ENCODE results near the gene SEC11A.
A peak's percentile ranks its signal among the peaks of the same experiment; 100 is the strongest.

The SEC11A gene

DNA sequence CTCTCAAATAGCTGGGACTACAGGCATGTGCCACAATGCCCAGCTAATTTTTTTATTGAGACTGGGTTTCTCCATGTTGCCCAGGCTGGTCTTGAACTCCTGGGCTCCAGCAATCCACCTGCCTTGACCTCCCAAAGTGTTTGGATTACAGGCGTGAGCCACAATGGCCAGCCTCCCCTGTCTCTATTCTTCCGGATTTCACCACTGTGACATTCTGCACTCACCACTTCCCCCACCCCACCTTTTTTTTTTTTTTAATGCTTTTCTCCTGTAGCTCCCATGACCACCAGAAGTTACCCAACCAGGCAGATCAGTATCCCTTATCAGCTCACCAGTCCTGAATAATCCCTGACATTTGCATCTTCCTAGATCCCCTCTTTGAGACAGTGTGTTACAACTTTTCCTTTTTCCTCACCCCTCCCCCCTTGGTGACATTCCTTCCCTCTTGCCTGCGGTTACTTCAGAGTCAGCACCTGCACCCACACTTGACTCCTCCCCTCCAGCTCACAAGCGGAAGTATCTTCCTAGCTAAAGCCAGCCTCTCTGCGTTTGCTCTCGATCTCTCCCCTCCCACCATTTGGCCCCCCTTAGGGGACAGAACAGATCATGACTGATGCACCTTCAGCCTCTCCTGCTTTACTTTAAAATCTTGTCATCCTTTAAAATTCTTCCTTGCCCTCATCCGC lies 19.0 kb upstream of the SEC11A start:
- no peak overlapping the region for H3K27ac ChIP-seq
- TF ChIP-seq, protein P1, sequence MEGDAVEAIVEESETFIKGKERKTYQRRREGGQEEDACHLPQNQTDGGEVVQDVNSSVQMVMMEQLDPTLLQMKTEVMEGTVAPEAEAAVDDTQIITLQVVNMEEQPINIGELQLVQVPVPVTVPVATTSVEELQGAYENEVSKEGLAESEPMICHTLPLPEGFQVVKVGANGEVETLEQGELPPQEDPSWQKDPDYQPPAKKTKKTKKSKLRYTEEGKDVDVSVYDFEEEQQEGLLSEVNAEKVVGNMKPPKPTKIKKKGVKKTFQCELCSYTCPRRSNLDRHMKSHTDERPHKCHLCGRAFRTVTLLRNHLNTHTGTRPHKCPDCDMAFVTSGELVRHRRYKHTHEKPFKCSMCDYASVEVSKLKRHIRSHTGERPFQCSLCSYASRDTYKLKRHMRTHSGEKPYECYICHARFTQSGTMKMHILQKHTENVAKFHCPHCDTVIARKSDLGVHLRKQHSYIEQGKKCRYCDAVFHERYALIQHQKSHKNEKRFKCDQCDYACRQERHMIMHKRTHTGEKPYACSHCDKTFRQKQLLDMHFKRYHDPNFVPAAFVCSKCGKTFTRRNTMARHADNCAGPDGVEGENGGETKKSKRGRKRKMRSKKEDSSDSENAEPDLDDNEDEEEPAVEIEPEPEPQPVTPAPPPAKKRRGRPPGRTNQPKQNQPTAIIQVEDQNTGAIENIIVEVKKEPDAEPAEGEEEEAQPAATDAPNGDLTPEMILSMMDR (conservative IDR thresholded peaks at IDR 0.05), result no peak
- TF ChIP-seq ZFX (IDR thresholded peaks at IDR 0.05), result no peak

DNA sequence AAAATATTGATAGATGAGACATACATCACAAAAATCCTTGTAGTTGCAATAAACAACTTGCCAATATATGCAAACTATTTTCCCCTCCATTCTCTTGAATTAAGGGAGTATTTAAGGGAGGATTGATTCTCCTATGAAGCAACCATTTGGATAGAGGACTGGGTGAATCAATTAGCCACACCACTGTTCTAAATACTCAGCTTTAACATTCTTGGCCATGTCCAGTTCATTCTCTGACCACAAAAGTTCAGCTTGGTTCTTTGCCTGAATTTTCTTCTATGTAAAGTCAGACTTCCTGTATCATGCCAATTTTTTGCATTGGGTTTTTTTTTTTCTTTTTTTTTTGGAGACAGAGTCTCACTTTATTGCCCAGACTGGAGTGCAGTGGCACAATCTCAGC lies 15.8 kb upstream of the SEC11A start:
- TF ChIP-seq ZFX (IDR thresholded peaks at IDR 0.05), result no peak
- TF ChIP-seq, protein P1 (conservative IDR thresholded peaks at IDR 0.05), result no peak
- no peak overlapping the region for H3K27ac ChIP-seq

DNA sequence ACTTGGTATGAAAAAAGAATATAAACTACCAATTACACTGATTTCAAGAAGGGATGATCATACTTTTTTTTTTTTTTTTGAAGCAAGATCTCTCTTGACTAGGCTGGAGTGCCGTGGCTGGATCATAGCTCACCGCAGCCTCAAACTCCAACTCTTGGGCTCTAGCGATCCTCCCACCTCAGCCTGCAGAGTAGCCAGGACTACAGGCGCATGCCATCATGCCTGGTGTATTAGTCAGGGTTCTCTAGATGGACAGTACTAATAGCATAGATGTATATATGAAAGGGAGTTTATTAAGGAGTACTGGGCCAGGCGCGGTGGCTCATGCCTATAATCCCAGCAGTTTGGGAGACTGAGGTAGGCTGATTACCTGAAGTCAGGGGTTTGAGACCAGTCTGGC lies 11.5 kb upstream of the SEC11A start:
- no peak overlapping the region for H3K27ac ChIP-seq
- no peak for TF ChIP-seq ZFX (IDR thresholded peaks at IDR 0.05)
- TF ChIP-seq, protein P1 (conservative IDR thresholded peaks at IDR 0.05), result no peak

DNA sequence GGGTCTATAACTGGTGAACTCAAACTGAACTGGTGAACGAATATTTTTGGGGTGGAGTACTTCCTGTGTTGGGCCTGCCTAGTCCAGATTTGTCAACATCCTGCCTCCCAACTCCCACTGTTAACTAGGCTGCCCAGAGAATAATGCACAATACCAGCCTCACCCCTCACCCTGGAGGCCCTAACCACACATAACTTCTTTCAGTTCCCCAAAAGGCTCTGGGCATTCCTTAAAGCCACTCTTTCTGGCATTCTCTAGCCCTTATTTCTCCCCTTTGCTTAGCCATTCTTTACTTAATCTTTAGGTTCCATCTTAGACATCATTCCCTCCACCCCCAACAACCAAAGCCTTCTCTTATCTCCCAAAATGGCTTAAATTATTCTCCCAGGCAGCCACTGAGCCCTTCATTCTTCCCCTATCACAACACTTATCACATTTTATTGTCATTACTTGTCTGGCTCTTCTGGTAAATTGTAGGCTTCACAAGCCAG lies 9.1 kb upstream of the SEC11A start:
- TF ChIP-seq, protein P1 (conservative IDR thresholded peaks at IDR 0.05), result no peak
- TF ChIP-seq ZFX (IDR thresholded peaks at IDR 0.05), result no peak
- no peak overlapping the region for H3K27ac ChIP-seq

DNA sequence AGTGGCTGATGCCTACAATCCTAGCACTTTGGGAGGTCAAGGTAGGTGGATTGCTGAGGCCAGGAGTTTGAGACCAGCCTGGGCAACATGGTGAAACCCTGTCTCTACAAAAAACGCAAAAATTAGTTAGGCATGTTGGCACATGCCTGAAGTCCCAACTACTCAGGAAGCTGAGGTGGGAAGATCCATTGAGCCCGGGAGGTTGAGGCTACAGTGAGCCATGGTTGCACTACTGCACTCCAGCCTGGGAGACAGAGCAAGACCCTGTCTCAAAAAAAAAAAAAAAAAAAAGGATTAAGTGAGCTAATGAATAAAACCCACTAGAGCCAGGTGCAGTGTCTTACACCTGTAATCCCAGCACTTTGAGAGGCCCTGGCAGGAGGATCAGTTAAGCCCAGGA lies 6.7 kb upstream of the SEC11A start:
- TF ChIP-seq, protein P1 (conservative IDR thresholded peaks at IDR 0.05), result no peak
- no peak for TF ChIP-seq ZFX (IDR thresholded peaks at IDR 0.05)
- H3K27ac ChIP-seq, result no peak overlapping the region

DNA sequence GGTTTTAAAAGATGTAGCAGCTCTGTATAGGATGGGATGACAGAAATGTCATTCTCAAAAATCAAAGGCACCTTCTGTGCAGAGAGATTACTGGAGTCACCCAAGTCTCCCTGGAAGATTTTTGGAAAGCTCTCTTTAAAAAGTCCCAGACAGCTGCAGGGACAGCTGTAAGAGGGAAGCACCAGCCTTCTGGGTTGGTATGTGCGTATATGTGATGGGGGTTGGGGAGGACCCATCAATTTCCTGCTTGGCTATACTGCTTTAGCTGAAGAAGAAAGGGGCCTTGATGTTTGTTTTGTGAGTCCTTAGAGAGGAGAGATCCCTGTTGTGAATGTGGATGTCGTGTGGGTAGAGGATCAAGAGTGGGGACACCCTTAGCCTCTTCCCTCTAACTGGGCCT lies 5.4 kb upstream of the SEC11A start:
- TF ChIP-seq, protein P1 (conservative IDR thresholded peaks at IDR 0.05), result no peak
- TF ChIP-seq ZFX (IDR thresholded peaks at IDR 0.05), result no peak
- H3K27ac ChIP-seq, result no peak overlapping the region

DNA sequence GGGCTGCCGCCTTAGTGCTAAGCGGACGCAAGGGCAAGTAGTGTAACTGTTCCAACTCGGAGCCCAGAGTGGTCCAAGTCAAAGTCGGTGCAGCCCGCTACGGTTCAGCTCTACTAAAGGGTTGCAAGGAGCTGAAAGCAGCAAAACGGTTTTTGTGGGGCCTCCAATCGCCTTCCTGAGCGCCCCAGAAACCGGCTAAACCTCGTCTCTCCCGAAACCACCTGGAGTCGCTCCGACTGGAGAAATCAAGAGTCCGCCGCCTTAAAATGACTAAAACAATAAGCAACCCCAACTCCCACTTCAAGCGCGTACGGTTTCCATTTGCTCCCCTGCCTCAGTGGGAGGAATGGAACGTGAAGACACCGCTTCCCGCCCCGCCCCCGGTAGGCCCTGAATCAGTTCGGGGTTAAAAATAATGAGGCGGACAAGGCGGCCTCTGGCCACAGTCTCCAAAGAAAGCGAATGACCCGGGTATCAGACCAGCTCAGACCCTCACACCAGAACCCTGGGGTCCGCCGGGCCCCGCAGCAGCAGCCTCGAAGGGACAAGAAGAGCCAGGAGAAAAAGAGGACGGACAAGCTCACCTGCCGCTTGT lies 401 bp downstream of the SEC11A start:
- TF ChIP-seq ZFX (IDR thresholded peaks at IDR 0.05), result peak; percentile 65
- TF ChIP-seq, protein P1 (conservative IDR thresholded peaks at IDR 0.05), result no peak
- H3K27ac ChIP-seq, result peak overlapping the region; percentile 82

Data from C4-2B (cell line).